Right renal pelvis (tissue), 4 donors: ENCODE data around the gene CENPVL3. TPM values are rescaled to one million over a fixed set of nuclear protein-coding genes. Genes with fewer than 3 reads are reported as not detected.
"Not testable (repeated sequence)": the region's sequence is repeated elsewhere in the genome, so short reads cannot be mapped to it uniquely, and the experiment has no call there.

Experiments used
- DNase-seq, 4 donors: peaks; one replicate each; pipeline ENCODE4 v3.0.0-alpha.2; 2013; ENCODE audit warnings: low read depth in 4 of 4, low spot score in 3 of 4, missing footprints in 1 of 4
- polyA plus RNA-seq, 4 donors: library from polyadenylated mRNA; unstranded; fragments of 120-200 nt; gene quantifications; one replicate each; pipeline ENCODE4 v1.2.1, GENCODE V29; 2013; ENCODE audit not compliant: insufficient read length in 4 of 4

The CENPVL3 gene
- 1 to 10 TPM; 1.5 to 2.1 (median 1.8) TPM for polyA plus RNA-seq

- DNase-seq, result peak in 2 of 4 donors; percentile 4
These were observed at the start of gene CENPVL3 for GRCh38 chrX:51618241-51619155. TSS of gene CENPVL3 (minus strand) at chrX:51618912. CDS start at chrX:51618873, 39 bp downstream.

- DNase-seq, result no peak
These were observed 47.3 kb upstream of the CENPVL3 start for GRCh38 chrX:51665981-51666380.

GRCh38 chrX:51643377-51643776 is 24.7 kb upstream of the CENPVL3 start:
- no peak for DNase-seq

GRCh38 chrX:51641421-51642021 is 22.8 kb upstream of the CENPVL3 start:
- peak in 3 of 4 donors; percentile 5 to 26 (median 6) for DNase-seq

GRCh38 chrX:51636511-51636910 is 17.8 kb upstream of the CENPVL3 start:
- not testable (repeated sequence) for DNase-seq

GRCh38 chrX:51614353-51615012 is 4.2 kb downstream of the CENPVL3 start:
- peak in 2 of 4 donors; percentile 1 to 3 for DNase-seq

GRCh38 chrX:51608766-51609165 is 9.9 kb downstream of the CENPVL3 start:
- DNase-seq, result no peak

GRCh38 chrX:51608126-51608525 is 10.6 kb downstream of the CENPVL3 start:
- DNase-seq, result no peak

- no peak for DNase-seq
These were observed 12.3 kb downstream of the CENPVL3 start for GRCh38 chrX:51606446-51606845.

- no peak for DNase-seq
These were observed 19.8 kb downstream of the CENPVL3 start for GRCh38 chrX:51598899-51599298.

GRCh38 chrX:51571874-51572273 is 46.8 kb downstream of the CENPVL3 start:
- DNase-seq, result no peak

GRCh38 chrX:51569561-51569960 is 49.2 kb downstream of the CENPVL3 start:
- no peak for DNase-seq

GRCh38 chrX:51568586-51568985 is 50.1 kb downstream of the CENPVL3 start:
- DNase-seq, result no peak

Other genes starting within 250 kb of the CENPVL3 start
- 10 to 100 TPM; 13.0 to 16.0 (median 14.9) TPM for gene NUDT11, start 122.3 kb downstream of the CENPVL3 start, polyA plus RNA-seq
- gene CENPVL2, start 63.9 kb upstream of the CENPVL3 start, polyA plus RNA-seq, result under 1 TPM; 0.10 to 0.36 (median 0.25) TPM
- gene CENPVL1, start 91.6 kb upstream of the CENPVL3 start, polyA plus RNA-seq, result under 1 TPM; 0.10 to 0.36 (median 0.25) TPM
- gene GSPT2, start 124.5 kb upstream of the CENPVL3 start, polyA plus RNA-seq, result 10 to 100 TPM; 21.6 to 25.5 (median 24.3) TPM